Astrocyte (in vitro differentiated cells and primary cell): ENCODE results near the gene VSIG4. TPM values are rescaled to one million over a fixed set of nuclear protein-coding genes. Genes with fewer than 3 reads are reported as not detected.

Experiments
- DNase-seq: peaks from one replicate; pipeline ENCODE4 v3.0.0-alpha.2; 2010; ENCODE audit warnings: low read depth
- FAIRE-seq: peaks from 2 replicates; lab custom pipeline; 2011; peaks lifted over from hg19 to GRCh38; lab: Jason Lieb, UNC
- H2AFZ ChIP-seq: 2 replicates; pipeline ENCODE4 v1.6.0; 2012; ENCODE audit warnings: low read depth, low read length, inconsistent platforms
- H3K27ac ChIP-seq: 2 replicates; pipeline ENCODE4 v1.5.1; 2011; ENCODE audit warnings: low read depth, low read length, inconsistent platforms
- H3K27me3 ChIP-seq: 2 replicates; pipeline ENCODE4 v1.6.0; 2011; ENCODE audit warnings: low read length, inconsistent platforms; ENCODE audit not compliant: insufficient read depth
- H3K36me3 ChIP-seq: 2 replicates; pipeline ENCODE4 v1.5.1; 2011; ENCODE audit warnings: low read length, inconsistent platforms; ENCODE audit not compliant: insufficient read depth
- H3K4me1 ChIP-seq: 2 replicates; pipeline ENCODE4 v1.5.1; 2011; ENCODE audit warnings: low read length, inconsistent platforms; ENCODE audit not compliant: insufficient read depth
- H3K4me2 ChIP-seq: 2 replicates; pipeline ENCODE4 v1.6.0; 2012; ENCODE audit warnings: low read length, inconsistent platforms
- H3K4me3 ChIP-seq: 2 replicates; pipeline ENCODE4 v1.5.1; 2011; ENCODE audit warnings: low read depth, mild to moderate bottlenecking, low read length, inconsistent platforms; ENCODE audit not compliant: insufficient read depth
- H3K79me2 ChIP-seq: 2 replicates; pipeline ENCODE4 v1.6.0; 2012; ENCODE audit warnings: mild to moderate bottlenecking, low read length, inconsistent platforms; ENCODE audit not compliant: insufficient read depth
- H3K9ac ChIP-seq: 2 replicates; pipeline ENCODE4 v1.6.0; 2012; ENCODE audit warnings: mild to moderate bottlenecking, low read length, inconsistent platforms
- H3K9me3 ChIP-seq: 2 replicates; pipeline ENCODE4 v1.5.1; 2012; ENCODE audit warnings: low read depth, mild to moderate bottlenecking, low read length, inconsistent platforms; ENCODE audit not compliant: insufficient read depth
- H4K20me1 ChIP-seq: 2 replicates; pipeline ENCODE4 v1.6.0; 2012; ENCODE audit warnings: low read length, inconsistent platforms; ENCODE audit not compliant: insufficient read depth
- H3K27ac Mint-ChIP-seq: one replicate; pipeline ENCODE4 v1.8.0; 2021; ENCODE audit warnings: mild to moderate bottlenecking, mixed read lengths; ENCODE audit not compliant: unreplicated experiment
- H3K27me3 Mint-ChIP-seq: one replicate; pipeline ENCODE4 v1.8.0; 2021; ENCODE audit warnings: low read depth, mixed read lengths; ENCODE audit not compliant: unreplicated experiment
- H3K36me3 Mint-ChIP-seq: one replicate; pipeline ENCODE4 v1.8.0; 2021; ENCODE audit warnings: low read depth, mixed read lengths; ENCODE audit not compliant: unreplicated experiment
- H3K4me1 Mint-ChIP-seq: one replicate; pipeline ENCODE4 v1.8.0; 2021; ENCODE audit warnings: low read depth, mixed read lengths; ENCODE audit not compliant: unreplicated experiment
- H3K4me3 Mint-ChIP-seq: one replicate; pipeline ENCODE4 v1.8.0; 2021; ENCODE audit warnings: mild to moderate bottlenecking, moderate library complexity, mixed read lengths; ENCODE audit not compliant: unreplicated experiment
- H3K9me3 Mint-ChIP-seq: one replicate; pipeline ENCODE4 v1.8.0; 2021; ENCODE audit warnings: mild to moderate bottlenecking, mixed read lengths; ENCODE audit not compliant: unreplicated experiment
- CTCF ChIP-seq: IDR thresholded peaks from 2 replicates; pipeline ENCODE4 v1.5.1; 2011; ENCODE audit warnings: low read depth, mild to moderate bottlenecking, inconsistent platforms, low read length, moderate library complexity; ENCODE audit not compliant: insufficient read depth
- EZH2 ChIP-seq: IDR thresholded peaks from 2 replicates; pipeline ENCODE4 v1.6.1; 2012; ENCODE audit warnings: mild to moderate bottlenecking, low read length, inconsistent platforms; ENCODE audit not compliant: insufficient read depth
- total RNA-seq: library from RNA; stranded (reverse); gene quantifications from 2 replicates; pipeline ENCODE4 v1.2.1, GENCODE V29; 2021

VSIG4 gene
- total RNA-seq, 1 donor from 2014 or later = not detected

- H3K4me3 Mint-ChIP-seq = no peak overlapping the region
- no peaks in the 10 kb centered on the region for H3K36me3 Mint-ChIP-seq
- Histone ChIP-seq H3K4me3 (no peak overlapping the region), H2AFZ (no peak overlapping the region), H3K27me3 (no peaks in the 10 kb centered on the region), H3K79me2 (no peaks in the 10 kb centered on the region), H3K4me1 (no peaks in the 10 kb centered on the region), H4K20me1 (no peaks in the 10 kb centered on the region), H3K36me3 (no peaks in the 10 kb centered on the region), H3K4me2 (no peak overlapping the region), H3K27ac (no peak overlapping the region), H3K9me3 (no peaks in the 10 kb centered on the region), H3K9ac (no peak overlapping the region)
- no peak for DNase-seq
- no peak overlapping the region for H3K27ac Mint-ChIP-seq
- FAIRE-seq = peak; percentile 64
- TF ChIP-seq CTCF = no peak
- no peak for TF ChIP-seq EZH2
- H3K4me1 Mint-ChIP-seq = no peaks in the 10 kb centered on the region
- H3K9me3 Mint-ChIP-seq = no peaks in the 10 kb centered on the region
- no peaks in the 10 kb centered on the region for H3K27me3 Mint-ChIP-seq
Measured at GRCh38 chrX:66008328-66008970, 31.4 kb downstream of the VSIG4 start.

- Histone ChIP-seq H3K4me3 (no peak overlapping the region), H3K27ac (no peak overlapping the region), H3K36me3 (no peaks in the 10 kb centered on the region), H3K9me3 (no peaks in the 10 kb centered on the region), H3K27me3 (no peaks in the 10 kb centered on the region), H3K4me2 (no peak overlapping the region), H3K79me2 (no peaks in the 10 kb centered on the region), H4K20me1 (no peaks in the 10 kb centered on the region), H3K9ac (no peak overlapping the region), H3K4me1 (no peaks in the 10 kb centered on the region), H2AFZ (no peak overlapping the region)
- FAIRE-seq (no peak), DNase-seq (no peak)
- no peaks in the 10 kb centered on the region for H3K4me1 Mint-ChIP-seq
- H3K27ac Mint-ChIP-seq = no peak overlapping the region
- no peaks in the 10 kb centered on the region for H3K27me3 Mint-ChIP-seq
- H3K4me3 Mint-ChIP-seq = no peak overlapping the region
- H3K36me3 Mint-ChIP-seq = no peaks in the 10 kb centered on the region
- H3K9me3 Mint-ChIP-seq = no peaks in the 10 kb centered on the region
- TF ChIP-seq EZH2 = no peak
- TF ChIP-seq CTCF = no peak
Measured at GRCh38 chrX:66007851-66008250, 32.0 kb downstream of the VSIG4 start.

- no peak for DNase-seq
- H3K9me3 Mint-ChIP-seq = no peaks in the 10 kb centered on the region
- H3K4me3 Mint-ChIP-seq = no peak overlapping the region
- Histone ChIP-seq H3K36me3 (no peaks in the 10 kb centered on the region), H3K9me3 (no peaks in the 10 kb centered on the region), H3K79me2 (no peaks in the 10 kb centered on the region), H3K27me3 (no peaks in the 10 kb centered on the region), H3K4me2 (no peak overlapping the region), H3K27ac (no peak overlapping the region), H2AFZ (no peak overlapping the region), H4K20me1 (no peaks in the 10 kb centered on the region), H3K4me1 (no peaks in the 10 kb centered on the region), H3K4me3 (no peak overlapping the region), H3K9ac (no peak overlapping the region)
- TF ChIP-seq EZH2 = no peak
- TF ChIP-seq CTCF = no peak
- peaks cover 2% of the 10 kb centered on the region for H3K4me1 Mint-ChIP-seq
- H3K36me3 Mint-ChIP-seq = no peaks in the 10 kb centered on the region
- no peak for FAIRE-seq
- H3K27ac Mint-ChIP-seq = no peak overlapping the region
- H3K27me3 Mint-ChIP-seq = no peaks in the 10 kb centered on the region
Measured at GRCh38 chrX:66005830-66006449, 33.9 kb downstream of the VSIG4 start.
